ENCODE results near the gene GTF2H4.

GRCh38 chr6:30862156-30862875 lies 45.7 kb upstream of the GTF2H4 start:
- TF ChIP-seq CTCF (IDR thresholded peaks at IDR 0.05) (no peak), POLR2AphosphoS5 (IDR thresholded peaks at IDR 0.05) (no peak), POLR2A (IDR thresholded peaks at IDR 0.05) (no peak), EP300 (IDR thresholded peaks at IDR 0.05) (no peak)

Data from gastroesophageal sphincter (tissue), 3 donors.